A673 (cell line): Measurements from ENCODE around the gene DNAJC27.

Experiments used
- EZH2 ChIP-seq: fragments of 200-600 bp; sonication (generic); IDR thresholded peaks from 2 replicates; pipeline ENCODE4 v1.6.1; 2017; ENCODE audit warnings: borderline replicate concordance, low read depth, mild to moderate bottlenecking, mixed read lengths, antibody characterized with exemption, low read length; ENCODE audit not compliant: poor library complexity, severe bottlenecking
- TF ChIP-seq, protein P1 (sequence below): fragments of 300-800, 200-600 bp; sonication (generic); conservative IDR thresholded peaks from 2 replicates; pipeline ENCODE4 v1.5.1; 2017; ENCODE audit warnings: low read depth, mild to moderate bottlenecking, antibody characterized with exemption, low read length, moderate library complexity, mixed read lengths

GRCh38 chr2:24973812-24974211, 2.1 kb upstream of the DNAJC27 start:
- TF ChIP-seq, protein P1, sequence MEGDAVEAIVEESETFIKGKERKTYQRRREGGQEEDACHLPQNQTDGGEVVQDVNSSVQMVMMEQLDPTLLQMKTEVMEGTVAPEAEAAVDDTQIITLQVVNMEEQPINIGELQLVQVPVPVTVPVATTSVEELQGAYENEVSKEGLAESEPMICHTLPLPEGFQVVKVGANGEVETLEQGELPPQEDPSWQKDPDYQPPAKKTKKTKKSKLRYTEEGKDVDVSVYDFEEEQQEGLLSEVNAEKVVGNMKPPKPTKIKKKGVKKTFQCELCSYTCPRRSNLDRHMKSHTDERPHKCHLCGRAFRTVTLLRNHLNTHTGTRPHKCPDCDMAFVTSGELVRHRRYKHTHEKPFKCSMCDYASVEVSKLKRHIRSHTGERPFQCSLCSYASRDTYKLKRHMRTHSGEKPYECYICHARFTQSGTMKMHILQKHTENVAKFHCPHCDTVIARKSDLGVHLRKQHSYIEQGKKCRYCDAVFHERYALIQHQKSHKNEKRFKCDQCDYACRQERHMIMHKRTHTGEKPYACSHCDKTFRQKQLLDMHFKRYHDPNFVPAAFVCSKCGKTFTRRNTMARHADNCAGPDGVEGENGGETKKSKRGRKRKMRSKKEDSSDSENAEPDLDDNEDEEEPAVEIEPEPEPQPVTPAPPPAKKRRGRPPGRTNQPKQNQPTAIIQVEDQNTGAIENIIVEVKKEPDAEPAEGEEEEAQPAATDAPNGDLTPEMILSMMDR = no peak
- TF ChIP-seq EZH2 = no peak
